ENCODE measurements around the gene CHD5.

Gene CHD5

DNA sequence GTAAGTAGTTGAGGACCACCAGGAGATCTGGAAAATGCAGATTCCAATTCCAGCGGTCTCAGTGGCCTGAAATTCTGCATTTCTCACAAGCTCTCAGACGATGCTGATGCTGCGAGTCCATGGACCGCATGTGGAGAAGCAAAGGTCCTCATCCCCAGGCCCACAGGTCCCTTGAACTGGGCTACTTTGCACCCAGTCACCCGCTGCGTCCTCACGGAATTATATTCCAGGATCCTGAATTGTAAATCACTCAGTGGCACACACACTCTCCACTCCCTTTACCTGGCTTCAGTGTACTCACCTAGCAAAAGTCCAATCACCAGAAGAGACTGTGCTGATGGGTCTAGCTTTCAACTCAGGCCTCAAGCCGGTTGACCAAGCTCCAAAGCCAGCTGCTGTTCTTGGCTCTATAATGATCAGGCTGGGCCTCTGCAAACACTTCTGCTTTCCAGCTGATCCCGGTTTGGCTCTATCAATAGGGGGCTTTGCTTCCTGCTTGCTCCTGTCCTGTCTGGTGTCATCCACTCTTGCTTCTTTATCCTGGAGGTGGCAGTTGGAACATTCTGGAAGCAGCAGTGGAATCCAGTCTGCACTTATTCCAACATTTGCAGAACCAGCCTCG is 20.2 kb upstream of the CHD5 start:
- DNase-seq = no peak

DNA sequence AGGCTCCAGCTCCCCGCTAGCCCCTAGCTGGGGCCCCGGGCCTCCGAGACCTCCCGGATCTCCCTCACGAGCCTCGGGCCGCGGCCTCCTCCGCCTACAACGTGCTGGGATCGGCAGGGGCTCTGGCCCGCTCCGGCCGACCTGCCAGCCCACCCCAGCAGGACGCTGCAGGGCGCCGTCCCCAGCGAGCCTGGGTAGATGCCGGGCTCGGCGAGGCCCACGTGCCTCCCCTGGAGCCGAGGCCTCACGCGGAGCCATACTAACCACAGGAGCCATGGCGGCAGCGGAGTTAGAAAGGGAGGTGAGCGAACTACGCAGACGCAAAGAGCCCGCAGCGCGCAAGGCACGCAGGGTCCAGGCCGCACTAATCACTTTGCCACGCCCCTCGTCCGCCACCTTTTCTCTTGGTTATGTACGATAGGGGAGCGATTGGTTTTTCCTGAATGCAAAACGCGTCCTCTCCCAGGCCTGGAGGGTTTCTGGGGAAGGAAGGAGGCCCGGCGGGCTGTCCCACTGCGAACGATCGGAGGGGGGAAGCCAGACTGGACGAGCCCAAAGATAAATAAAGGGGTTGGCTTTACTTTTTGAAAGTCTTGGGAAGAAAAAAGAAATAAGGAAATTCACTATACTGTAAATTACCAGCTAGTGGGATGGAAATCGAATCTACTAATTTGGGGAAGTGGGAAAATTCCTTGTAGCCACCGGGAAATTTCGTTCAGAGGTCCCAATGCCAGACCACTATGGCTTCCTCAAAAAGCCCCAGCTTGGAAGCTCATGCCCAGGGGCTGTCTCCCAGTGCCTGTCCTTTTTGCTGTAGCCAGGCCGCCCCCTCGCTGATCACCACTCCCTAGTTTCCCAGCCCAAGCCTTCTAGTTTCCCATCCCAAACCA is 19.4 kb upstream of the CHD5 start, which contains the start of gene RPL22:
RPL22 (minus strand) TSS at position 298 of the 890 bp plus-strand sequence; CDS start at position 276, 22 bp downstream.
- peak; percentile 95 for DNase-seq

DNA sequence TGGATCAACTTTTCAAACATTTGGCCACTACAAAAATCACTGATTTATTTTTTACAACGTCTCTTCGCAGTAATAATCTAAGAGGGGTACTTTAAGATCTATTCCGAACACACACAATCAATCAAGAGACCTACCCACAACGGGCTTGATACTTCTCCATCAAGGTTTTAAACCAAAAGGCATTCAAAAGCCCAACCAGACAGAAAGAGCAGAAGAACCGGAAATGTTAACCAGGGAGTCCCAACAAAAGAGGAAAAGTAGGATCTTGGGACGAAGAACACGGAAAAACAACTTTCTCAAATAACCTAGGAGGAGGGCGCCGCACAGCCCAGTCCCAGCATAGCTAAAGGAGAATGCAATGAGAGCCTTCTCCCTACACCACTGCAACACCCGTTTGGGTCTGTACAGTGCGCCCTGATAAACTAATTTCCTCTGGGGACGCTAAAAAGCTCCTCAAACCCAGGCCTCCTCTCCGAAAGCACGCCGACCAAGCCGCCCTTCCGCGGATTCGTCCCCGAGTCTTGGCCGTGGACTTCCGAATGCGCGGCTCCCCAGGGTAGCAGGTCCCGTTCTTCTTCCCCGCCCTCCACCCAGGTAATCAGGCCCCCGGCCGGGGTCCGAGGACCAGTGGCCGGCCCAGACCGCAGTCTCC is 18.7 kb upstream of the CHD5 start:
- no peak for DNase-seq

DNA sequence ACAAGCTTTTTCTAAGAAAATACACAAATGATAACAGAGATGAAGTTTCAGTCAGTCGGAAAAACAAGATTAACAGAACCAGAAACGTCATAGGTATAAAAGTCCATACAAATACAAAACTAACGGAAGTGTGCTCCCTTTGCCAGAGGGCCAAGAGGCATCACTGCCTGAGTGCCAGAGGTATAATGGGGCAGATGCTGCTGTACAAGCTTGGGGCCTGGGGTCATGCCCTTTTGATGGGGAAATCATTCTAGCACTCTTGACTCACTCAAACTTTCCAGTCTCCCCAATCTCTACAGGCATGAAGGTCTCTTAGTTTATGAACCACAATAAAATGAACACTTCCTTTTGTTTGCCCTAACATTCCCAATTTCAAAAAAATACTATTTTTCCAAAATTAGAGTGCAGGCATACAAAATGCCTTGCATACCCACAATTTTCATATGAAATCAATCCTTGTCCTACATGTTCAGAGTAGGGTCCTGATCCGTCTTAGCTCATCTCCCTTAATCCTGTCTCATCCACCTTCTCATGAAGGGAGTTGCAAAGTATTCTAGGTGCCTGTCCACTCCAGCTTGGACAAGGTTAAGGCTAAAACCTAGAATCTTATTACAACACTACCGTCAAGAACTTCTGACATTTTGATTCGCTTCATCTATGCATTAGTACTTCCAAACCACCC is 17.8 kb upstream of the CHD5 start:
- no peak for DNase-seq

DNA sequence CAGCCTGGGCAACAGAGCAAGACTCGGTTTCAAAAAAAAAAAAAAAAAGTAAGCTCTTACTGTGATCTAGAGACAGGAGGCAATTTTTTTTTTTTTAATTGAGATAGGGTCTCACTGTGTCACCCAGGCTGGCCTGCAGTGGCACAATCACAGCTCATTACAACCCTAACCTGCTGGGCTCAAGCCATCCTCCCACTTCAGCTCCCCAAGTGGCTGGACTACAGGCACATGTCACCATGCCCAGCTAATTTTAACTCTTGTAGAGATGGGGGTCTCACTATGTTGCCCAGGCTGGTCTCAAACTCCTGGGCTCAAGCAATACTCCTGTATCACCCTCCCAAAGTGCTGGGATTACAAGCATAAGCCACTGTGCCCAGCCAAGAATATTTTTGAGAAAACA is 11.8 kb upstream of the CHD5 start:
- no peak for DNase-seq

DNA sequence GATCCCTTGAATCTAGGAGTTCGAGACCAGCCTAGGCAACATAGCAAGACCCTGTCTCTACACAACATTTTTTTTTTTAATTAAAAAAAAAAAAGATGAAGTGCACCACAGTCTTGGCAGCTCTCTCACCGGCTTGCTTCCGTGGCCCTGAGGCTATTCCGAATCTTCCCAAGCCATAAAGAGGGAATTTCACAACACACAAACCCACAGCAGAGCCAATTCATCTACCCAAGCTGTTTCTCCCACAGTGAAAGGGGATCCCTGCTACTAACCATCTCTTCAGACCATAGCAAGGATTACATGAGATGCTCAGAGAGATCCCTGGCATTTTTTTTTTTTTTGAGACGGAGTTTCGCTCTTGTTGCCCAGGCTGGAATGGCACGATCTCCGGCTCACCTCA is 8.3 kb upstream of the CHD5 start:
- no peak for DNase-seq

DNA sequence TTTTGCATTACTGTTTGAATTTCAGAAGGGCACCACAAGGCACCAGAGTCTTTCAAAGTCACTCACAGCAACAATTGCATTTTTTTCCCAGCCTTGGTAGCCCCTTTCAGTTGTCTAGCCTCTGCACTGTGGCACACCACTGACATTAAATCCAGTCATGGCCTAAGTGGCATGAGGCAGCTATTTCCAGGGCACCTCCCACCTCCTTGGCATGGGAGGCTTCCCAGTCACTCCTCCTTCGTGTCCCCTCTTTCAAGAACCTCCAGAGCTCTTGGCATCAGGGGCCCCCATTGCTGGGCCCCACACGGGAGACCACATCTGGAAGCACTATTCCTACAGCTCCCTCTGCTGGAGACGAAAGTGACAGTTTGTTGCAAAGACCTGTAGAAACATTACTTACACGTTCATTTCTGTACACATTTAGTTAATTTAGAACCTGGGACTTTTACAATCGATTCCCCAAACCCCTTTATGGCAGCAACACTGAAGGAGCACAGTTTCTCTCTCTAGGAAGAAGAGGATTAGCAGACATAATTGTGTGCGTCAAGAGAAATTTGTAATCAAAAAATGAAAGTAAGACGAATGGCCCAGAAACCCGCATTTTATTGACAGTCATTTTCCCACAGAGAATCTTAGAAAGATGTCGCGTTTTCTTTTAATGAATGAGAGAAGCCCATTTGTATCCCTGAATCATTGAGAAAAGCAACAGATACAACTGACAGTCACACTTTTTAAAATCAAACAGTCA is 5.7 kb upstream of the CHD5 start:
- DNase-seq = no peak

DNA sequence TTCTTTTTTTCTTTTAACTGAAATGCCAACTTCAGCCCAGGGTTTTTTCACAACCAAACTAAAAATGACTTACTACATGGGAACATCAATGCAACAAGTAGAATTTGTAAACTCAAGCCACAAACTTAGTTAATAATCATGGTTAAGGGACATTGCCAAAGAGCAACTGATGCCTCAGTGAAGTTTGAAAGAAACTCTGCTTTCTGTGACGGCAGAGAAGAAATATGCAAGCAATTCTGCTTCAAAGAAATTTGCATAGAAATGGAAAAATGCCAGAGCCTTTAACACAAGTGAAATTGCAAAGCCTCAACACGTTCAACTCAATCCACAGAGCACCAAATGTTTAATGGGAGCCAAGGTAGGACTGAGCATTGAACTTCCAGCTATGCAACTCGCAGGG is 5.0 kb upstream of the CHD5 start:
- DNase-seq = no peak

DNA sequence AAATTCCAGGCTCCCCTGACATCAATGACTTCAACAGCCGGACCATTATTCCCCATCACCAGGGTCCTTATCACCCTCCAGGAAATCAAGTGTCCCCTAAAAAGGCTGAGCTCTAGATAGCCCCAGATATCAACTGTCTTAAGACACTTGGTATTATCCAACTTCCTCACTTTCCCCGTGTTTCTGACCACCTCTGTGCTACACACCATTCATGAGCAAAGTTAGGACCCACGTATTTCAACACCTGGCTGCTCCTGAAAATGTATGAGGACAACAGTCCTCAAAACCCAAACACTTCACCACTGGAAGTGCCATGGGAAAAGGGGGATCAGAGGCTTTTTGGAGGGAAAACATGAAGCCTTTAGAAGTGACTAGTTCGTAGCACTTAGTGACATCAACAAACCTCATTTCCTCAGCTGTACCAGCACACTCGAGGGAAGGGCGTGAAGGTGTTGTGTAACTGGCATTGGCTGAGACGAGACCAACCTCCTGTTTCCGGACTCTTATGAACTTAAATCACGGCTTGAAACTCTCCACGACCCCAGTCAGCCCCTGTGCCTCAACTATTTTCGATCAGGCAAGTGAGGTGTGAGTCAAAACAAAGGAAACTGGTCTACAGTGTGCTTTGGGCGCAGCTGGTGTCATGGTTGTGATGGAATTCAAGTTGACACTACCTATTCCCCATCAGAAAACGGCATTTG is 4.1 kb upstream of the CHD5 start:
- DNase-seq = no peak

DNA sequence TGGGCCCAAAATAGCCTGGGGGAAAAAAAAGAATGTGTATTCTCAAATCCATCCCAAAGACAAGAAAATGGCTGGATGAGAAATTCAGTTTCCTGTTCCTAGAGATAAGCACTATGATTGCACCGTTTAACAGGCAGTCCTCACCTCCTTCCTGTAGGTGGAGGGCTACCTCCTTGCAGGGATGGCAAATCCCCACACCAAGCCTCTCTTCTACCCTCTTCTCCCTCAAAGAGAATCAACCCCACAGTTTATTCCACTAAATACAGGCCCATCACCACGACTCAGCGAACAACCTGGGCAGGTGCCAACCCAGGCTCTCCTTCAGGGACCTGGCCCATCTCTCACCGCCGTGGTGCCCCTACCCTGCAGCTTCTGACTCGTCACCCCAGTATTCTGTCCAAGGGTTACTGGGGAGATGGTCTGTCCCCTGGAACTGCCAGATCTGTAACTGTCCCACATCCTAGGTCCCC is 3.4 kb upstream of the CHD5 start:
- DNase-seq = no peak

DNA sequence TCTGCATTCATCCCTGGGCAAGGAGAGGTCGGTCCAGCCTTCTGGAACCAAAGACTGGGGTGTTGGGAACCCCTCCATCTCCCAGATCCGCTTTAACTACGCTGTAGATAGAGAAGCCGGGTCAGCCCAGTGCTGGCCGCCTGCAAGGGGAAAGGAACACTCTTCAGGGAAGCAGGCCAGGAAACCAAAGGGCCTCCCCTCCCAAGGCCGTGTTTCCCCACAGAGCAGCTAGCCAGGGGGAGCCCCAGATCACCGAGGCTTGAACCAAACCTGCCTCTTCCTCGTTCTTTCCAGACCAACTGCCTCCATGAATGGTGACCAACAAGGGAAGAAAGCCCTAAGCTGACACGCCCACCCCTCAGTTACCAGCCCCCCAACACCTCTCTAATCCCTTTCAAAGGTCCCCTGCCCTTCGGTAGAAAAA is 1.2 kb upstream of the CHD5 start:
- DNase-seq = no peak

DNA sequence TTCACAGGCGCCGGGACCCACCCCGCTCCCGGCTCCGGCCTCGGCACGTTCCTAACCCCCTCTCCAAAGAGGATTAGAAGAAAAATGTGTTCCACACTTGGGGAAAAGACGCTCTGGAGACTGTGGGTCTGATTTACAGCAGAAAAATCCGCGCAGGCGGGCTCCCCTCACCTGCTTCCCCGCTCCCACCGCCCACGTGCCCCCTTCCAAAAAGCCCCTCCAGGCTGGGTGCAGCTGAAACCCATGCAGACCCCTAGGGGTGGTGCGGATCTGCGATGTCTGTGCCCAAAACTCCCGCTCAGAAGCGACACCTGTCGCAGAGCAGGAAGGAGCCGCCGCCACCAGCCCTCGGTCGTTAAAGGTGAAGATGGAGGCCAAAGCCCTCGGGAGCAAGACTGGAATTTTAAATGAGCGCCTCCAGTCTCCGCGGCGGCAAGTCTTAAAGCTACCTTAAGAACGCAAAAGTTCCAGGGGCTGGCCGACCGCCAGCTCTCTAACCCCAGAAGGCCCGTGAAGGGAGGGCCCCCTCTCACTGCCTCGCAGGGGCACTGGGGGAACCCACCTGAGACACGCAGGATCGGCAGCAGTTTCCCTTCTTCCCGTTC is 688 bp upstream of the CHD5 start:
- no peak for DNase-seq

DNA sequence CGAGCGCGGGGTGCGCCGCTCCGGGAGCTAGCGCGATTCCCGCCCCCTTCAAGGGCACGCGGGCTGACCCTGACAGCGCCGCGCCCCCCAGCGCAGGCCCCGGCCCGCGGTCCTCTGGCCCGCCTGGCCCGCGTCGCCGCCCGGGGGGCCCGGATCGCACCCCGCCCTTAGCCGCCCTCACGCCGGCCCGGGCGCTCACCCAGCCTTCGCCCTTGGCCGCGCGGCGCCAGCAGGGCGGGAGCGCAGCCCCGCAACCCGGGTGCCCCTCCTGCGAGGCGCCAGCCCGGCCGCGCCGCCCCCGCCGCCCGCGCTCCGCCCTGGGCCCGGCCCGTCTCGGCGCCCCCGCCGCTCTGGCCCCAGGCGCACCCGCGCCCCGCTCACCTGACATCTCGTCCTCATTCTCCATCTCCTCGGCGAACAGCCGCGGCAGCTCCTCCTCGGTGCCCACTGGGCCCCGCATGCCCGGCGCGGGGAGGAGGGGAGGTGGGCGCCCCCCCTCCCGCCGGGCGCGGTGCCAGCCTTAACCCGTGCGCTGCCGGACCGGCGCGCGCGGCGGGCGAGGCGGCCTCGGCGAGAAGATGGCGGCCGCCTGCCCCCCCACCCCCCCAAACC is 451 bp downstream of the CHD5 start:
- no peak for DNase-seq

DNA sequence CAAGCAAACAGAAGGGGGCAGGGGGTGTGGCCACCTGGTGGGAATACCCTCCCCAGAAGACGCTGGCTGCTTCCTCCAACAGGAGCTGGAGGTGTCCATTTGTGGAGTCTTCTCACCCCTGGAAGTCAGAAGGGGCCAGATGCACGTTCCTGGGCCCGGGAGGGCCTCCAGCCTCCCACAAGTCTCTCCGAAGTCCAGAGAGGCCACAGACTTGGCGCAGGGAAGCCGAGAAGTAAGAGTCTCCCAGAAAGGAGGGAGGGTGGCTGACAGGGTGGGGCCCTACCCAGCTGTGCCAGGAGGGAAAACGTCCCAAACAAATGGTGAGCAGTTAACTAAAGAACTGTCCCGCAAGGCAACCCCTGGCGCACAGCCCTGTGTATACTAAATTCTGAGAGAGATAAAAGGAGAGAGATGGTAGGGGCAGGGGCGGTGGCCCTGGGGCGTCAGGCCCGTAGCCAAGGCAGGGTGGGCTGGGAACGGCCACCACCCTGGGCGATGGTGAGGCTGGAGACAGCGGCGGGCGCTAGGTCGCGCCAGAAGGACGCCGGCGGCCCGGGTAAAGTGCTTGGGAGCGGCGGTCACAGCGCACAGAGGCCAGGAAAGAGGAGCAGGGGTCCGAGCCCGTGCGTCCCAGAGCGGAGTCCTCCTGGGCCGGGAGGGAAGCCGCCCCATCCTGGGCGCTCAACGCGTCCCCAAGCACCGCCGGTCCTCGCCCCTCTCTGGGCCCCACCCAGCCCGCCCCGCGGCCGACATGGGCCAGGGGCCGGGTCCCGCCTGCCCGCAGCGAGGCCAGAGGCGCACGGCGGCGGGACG is 1.2 kb downstream of the CHD5 start:
- DNase-seq = no peak

DNA sequence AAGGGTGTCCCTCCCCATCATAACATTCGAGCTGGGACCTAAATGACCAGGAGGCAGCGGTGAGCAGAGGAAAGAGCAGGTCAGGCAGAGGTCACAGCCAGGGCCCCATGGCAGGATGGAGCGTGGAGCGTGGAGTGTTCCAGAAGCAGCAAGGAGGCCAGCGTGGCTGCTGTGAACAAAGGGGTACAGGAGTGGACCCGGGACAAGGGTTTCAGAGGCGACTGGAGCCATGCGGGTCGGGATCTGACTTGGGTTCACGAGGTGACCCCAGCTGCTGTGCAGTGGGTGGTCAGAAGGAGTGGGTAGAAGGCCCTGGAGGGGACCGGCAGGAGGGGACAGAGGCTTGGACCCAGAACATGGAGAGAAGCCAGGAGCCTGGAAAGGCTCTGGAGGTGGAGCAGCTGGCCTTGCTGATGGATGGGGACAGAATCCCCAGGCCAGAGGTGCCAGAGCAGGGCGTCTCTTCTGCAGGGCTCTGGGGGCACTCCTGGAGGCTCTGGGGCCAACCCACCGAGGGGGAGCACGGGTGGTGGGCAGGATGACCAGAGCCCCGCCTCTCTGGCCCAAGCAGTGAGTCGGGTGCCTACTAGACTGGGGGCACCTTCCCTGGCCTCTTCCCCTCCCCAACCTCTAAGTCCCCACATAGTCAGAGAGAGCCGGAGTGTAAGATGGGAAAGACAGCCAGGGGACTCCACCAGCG is 2.3 kb downstream of the CHD5 start:
- DNase-seq = no peak

DNA sequence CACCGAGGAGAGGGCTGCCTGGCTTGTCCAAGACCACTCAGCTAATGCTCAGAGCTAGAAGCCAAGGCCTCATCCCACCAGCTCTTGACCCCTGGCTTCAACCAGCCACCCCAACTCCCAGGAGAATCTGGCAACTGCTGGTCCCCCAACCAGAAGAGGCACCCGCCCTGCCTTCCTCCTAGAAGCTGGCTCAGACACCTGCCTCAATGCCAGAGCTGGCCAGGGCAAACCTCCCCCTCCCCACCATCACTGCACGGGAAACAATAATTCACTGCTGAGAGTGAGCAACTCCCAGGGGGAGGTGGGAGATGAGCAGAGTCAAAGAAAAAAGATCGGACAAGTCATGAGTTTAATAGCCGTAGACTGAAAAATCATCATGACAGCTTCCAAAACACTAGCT is 3.3 kb downstream of the CHD5 start:
- no peak for DNase-seq

DNA sequence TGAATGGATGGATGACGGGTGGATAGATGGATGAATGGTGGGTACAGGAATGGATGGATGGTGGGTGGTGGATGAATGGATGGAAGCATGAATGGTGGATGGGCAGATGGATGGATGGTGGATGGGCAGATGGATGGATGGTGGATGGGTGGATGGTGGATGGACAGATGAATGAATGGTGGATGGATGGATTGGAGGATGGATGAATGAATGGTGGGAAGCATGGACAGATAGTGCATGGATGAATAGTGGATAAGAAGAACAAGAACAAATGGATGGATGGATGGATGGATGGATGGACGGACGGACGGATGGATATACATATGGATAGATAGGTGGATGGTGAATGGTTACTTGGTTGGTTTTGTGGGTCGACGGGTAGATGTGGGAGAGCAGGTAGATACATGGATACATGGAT is 4.7 kb downstream of the CHD5 start:
- no peak for DNase-seq

DNA sequence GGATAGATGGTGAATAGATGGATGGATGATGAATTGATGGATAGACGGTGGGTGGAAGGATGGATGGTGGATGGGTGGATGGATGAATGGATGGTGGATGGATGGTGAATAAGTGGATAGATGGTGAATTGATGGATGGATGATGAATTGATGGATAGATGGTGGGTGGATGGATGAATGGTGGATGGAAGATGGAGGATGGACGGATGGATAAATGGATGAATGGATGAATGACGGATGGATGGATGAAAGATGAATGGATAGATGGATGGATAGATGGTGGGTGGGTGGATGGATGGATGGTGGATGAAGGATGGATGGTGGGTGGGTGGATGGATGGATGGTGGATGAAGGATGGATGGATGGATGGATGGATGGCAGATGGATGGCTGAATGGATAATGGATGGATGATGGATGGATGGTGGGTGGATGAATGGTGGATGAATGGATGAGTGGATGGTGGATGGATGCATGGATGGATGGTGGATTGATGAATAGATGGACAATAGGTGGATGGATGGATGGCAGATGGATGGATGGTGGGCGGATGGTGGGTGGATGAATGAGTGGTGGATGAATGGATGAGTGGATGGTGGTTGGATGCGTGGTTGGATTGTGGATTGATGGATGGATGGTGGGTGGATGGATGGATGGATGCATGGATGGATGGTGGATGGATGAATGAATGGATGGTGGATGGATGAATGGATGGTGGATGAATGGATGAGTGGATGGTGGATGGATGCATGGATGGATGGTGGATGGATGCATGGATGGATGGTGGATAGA is 5.3 kb downstream of the CHD5 start:
- DNase-seq = no peak

Data from NK-92 treated with Interleukin-12 subunit alpha and Interleukin-12 subunit beta, amount 100 ng/mL, for 24 hours (cell line).